Activated CD4-positive, alpha-beta T cell treated with anti-CD3 and anti-CD28 coated beads, Interleukin-2, amount 50 U/mL, for 4 hours (primary cell): Measurements from ENCODE around the gene PEX26.
A peak's percentile ranks its signal among the peaks of the same experiment; 100 is the strongest.
"Not testable (repeated sequence)": the region's sequence is repeated elsewhere in the genome, so short reads cannot be mapped to it uniquely, and the experiment has no call there.

Experiments used
- DNase-seq, 2 experiments: peaks; one replicate each; pipeline ENCODE4 v3.0.0-alpha.2; 2020

PEX26 gene

GRCh38 chr22:18103527-18104269, 25.9 kb downstream of the PEX26 start:
- no peak for DNase-seq

GRCh38 chr22:18104566-18104965, 26.8 kb downstream of the PEX26 start:
- no peak for DNase-seq

DNA sequence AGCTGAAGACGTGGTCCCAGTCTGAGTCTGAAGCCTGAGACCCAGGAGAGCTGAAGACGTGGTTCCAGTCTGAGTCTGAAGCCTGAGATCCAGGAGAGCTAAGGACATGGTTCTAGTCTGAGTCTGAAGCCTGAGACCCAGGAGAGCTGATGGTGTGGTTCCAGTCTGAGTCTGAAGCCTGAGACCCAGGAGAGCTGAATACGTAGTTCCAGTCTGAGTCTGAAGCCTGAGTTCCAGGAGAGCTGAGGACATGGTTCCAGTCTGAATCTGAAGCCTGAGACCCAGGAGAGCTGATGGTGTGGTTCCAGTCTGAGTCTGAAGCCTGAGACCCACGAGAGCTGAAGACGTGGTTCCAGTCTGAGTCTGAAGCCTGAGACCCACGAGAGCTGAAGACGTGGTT, 28.2 kb downstream of the PEX26 start:
- not testable (repeated sequence) for DNase-seq

GRCh38 chr22:18106550-18107341, 29.0 kb downstream of the PEX26 start:
- DNase-seq = not testable (repeated sequence)

DNA sequence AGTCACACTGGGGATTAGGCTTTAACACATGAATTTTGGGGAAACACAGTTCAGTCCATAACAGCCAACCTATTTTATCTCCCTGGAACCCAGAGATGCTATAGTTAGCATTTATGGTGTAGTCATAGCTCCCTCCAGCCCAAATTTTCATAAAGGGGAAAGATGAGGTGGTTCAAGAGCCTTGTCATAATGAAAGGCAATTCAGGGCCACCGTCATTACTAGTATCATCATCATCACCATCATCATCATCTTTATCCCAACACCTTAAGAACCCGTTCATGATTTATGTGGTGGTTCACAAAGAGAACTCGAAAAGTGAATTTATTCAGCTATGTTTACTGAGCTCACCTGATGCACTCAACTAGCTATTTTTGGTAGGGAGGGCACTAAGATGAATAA, 30.4 kb downstream of the PEX26 start:
- DNase-seq = no peak

- no peak for DNase-seq
These were observed 31.8 kb downstream of the PEX26 start for GRCh38 chr22:18109410-18110193.

- DNase-seq = peak; percentile 38 to 50
These were observed 32.6 kb downstream of the PEX26 start, which contains the start of gene TUBA8 for GRCh38 chr22:18110194-18110953. TSS of gene TUBA8 (plus strand) at chr22:18110809. CDS start at chr22:18110866, 57 bp downstream.

DNA sequence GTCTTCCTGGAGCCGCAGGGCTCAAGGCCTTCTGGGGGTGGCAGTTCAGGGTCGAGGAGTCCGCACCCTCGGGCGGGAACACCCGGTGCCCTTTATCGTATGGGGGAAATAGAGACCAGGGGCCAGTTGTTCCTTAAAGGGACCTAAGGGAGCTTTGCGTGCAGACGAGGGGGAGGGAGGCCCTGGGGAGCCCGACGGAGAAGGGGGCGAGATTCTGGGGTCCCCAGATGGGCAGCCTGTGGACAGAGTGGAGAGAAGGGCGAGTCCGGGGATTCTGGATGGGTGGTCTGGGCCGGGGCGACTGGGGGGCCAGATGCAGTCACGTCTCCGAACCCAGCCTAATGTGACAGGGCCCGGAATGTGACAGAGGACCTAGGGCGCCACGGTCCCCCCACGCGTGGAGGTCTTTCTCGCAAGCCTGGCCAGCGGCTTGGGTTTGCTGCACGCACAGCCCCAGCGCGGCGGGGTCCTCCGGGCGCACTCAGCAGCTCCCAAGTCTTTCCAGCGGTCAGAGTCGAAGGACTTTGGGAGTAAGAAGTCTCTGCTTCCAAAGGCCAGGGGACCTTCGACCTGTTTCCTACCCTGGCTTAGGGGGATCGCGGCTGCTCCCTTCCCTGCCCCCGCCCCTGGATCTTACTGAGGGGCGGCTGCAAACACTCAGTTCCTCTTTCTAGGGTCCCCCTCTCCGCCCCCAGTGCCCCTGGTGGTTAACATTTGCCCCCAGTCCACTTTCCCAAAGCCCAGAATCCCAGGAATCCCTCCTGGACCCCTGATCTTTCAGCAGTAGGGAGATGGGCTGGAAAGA, 33.4 kb downstream of the PEX26 start:
- no peak for DNase-seq

DNA sequence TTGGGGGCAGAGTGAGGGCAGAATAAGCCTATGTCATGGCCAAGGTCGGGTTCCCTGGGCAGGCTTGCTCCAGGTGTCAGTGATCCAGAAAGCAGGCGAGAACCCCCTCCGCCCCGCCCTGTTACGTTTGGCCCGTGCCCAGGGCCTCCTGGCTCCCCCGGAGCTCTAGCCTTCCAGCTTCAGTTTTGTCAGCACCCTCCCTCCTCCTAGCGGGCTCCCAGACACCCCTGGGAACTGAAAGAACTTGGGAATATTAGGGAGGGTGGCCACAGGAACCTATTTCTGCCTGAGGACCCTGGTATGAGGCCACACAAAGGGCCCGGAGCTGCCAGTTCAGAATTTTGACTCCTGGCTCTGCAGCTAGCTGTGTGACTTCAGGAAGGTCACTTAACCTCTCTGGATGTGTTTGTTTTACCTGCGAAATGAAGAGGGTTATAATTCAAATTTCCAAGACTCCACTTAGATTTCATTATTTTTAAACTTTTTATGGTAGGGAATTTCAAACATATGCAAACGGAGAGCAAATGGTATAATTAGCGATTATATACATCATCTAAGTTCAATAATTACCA, 34.1 kb downstream of the PEX26 start:
- DNase-seq = no peak

GRCh38 chr22:18112440-18112839, 34.6 kb downstream of the PEX26 start:
- no peak for DNase-seq

GRCh38 chr22:18113680-18114394, 36.0 kb downstream of the PEX26 start:
- DNase-seq = no peak

DNA sequence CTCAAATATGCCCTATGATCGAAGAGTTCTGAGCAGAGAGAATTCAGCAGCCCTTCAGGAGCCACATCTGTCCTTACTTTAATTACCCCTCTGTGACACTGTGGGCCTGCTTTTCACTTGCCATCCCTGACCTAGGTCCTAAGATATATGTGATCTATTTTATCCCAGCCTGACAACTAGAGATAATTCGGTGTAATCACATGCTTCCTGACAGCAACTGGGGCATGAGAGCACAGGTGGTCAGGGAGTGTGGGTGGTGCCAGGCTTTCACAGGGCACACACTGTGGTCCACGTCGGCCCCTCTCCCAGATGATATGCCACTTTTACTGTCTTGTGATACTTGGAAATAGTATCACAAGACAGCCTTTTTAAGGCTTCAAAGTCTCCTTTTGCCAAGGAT, 36.7 kb downstream of the PEX26 start:
- DNase-seq = no peak

DNA sequence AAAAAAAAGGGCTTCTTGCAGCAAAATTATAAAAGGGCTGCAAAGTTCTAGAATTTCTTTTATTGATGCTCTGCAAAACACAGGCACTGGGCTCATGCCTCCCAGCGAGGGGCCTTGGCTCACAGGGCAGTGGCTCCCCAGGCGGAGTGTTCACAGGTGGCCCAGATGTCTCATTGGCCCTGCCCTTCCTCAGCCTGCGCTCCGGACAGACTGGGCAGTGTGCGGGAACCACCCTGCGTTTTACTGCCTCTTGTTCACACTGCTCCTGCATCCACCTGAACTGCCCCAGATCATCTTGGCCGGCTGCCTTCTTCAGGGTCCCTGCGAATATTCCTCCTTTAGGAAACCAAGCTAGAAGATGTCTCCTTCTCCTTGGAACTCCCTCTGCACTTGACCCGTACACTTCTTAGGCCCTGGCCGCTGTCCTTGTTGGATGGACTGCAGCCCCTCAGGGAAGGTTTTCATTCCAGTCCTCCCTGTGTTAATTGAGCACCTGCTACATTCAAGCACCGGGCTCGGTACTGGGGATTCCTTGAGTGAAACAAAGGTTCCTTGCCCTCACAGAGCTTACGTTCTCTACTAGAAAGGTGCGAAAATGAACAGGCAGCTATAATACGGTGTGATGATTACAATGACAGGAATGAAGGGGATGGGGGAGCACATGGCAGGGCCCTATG, 37.3 kb downstream of the PEX26 start:
- no peak for DNase-seq

GRCh38 chr22:18115906-18116371, 38.1 kb downstream of the PEX26 start:
- no peak for DNase-seq

DNA sequence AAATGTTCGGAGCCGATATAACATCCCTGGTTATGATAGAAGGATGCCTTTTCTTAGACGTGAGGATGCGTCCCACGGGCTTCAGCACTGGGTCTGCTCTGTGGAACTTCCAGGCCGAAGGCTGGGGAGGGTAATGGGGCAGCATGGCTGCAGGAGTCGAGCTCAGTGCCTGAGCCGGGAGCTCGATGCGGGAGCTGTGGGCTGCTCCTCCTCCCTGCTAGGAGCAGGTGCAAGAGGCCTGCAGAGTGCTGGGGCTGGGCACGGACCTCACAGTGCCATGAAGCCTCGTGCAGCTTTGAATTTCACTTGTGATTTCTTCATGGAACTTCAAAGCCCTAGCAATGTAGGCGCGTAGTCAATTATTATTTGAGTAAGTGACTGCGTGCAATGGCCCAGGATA, 38.8 kb downstream of the PEX26 start:
- no peak for DNase-seq

DNA sequence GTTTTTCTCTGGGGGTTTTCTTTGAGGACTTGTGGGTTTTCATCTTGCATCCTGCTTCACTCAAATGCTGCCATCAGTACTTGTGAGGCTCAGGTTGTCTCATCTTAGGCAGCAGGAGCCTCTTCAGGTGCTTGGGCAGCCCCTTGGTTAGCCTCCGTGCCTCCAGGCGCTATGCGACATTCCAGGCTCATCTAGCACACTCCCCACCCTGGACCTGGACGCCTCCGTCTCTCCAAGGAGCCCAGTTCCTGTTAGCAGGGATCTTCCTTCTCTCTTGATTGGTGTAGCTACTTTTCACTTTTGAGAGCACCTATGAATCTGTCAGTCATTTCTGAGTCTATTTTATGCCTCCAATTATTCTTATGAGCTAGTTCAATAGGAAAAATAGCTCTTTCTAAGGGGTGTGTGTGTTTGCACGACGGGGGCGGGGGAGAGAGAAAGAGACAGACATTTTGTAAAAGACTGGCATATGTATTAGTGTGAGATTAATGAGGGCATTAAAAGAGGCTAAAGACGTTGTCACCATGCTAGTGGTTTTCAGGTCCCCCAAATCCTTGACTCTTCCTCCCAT, 40.6 kb downstream of the PEX26 start:
- no peak for DNase-seq

- peak in 1 of 2 experiments; percentile 12 for DNase-seq
These were observed 41.8 kb downstream of the PEX26 start for GRCh38 chr22:18119409-18120110.

DNA sequence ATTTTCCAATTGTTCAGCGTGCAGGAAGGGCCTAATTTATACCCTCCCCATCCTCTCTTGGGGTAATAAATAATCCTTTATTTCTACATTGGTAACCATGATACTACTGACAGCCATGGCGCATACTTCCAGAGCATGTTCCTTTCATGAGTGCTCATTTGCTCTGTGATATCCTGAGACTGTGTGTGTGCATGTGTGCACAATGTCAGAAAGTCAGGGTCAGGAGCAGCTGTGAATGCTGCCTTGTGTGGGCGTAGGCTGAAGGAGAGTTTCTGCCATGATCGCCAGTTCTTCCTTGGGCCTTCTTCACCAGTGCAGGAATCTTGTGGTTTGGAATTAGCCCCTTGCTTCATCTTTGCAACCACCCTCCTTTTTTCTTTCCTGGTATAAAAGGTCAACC, 43.1 kb downstream of the PEX26 start:
- no peak for DNase-seq

- no peak for DNase-seq
These were observed 43.7 kb downstream of the PEX26 start for GRCh38 chr22:18121506-18121905.
